G401.6 (cell line): ENCODE results near the gene NACC1.

Experiments
- FAIRE-seq: peaks from 2 replicates; lab custom pipeline; 2012; peaks lifted over from hg19 to GRCh38; lab: Jason Lieb, UNC

Gene NACC1

DNA sequence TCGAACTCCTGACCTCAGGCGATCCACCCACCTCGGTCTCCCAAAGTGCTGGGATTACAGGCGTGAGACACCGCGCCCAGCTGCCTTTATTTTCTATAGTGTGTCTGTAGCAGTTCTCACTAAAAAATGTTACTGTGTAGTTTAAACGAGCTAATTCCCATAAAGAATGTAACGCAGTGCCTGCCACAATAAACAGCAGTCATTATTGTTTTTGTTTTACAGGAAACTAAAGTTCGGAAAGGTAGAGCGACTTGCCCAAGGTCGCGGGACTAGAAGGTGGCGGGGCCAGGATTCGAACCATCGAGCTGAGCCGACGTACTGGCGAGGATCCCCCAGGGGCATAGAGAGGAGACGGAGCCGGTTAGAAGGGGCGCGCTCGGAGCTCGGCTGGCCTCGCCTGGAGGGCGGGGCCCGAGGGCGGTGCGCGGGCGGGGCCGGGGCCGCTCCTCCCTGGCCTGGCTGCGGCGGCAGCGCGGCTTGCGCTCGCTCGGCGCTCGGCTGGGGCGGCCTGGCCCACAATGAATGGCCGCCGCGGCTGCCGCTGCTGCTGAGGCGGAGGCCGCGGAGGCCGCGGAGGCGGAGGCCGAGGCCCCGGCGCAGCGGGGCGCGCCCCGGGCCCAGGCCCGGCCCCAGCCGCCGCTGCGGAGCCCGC, at the start of gene NACC1:
Gene NACC1, plus strand, starts transcription at position 493 of the 652 bp plus-strand sequence. CDS start 16,944 bp downstream, outside the sequence.
- no peak for FAIRE-seq

DNA sequence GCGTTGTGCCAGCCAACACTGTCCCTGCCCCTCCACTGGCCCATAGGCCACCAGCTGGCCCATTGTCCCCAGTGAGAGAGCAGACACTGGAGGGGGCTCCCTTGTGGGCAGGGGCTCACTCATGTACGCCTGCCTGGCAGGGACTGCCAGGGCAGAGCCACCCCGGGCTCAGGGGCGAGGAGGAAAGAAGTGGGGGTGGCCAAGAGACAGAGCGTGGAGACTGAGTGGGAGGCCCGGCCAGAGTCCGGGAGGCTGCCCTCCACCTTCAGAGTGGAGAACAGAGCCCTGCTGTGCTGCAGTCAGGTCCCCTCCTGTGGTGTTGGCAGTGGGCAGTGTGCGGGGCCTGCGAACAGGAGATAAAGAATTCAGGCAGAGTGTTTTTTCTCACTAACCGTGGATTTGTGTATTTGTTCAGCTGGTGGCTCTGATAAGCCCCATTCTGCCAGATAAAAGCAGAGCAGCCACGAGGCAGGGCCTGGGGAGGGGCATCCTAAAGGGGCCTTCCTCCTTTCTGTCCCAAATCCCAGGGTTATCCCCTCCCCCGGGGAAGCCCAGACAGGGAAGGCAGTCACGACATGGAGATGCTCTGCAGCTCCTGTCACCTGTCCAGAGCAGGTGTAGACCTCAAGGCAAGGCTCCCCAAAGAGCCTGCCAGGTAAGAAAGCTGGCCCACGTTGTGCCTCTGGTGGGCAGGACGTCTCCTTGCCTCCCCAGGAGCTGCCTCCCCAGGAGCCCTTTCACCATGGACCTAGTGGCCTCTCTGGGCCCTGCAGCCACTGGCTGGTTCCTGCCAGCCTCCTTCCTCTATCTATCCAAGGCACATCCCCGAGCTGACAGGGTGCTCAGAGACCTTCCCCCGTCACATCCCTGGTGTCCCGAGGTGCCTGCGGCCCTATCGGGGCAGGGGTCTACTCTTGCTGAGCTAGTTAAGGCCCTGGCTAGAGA, 48.4 kb upstream of the NACC1 start:
- FAIRE-seq: no peak

DNA sequence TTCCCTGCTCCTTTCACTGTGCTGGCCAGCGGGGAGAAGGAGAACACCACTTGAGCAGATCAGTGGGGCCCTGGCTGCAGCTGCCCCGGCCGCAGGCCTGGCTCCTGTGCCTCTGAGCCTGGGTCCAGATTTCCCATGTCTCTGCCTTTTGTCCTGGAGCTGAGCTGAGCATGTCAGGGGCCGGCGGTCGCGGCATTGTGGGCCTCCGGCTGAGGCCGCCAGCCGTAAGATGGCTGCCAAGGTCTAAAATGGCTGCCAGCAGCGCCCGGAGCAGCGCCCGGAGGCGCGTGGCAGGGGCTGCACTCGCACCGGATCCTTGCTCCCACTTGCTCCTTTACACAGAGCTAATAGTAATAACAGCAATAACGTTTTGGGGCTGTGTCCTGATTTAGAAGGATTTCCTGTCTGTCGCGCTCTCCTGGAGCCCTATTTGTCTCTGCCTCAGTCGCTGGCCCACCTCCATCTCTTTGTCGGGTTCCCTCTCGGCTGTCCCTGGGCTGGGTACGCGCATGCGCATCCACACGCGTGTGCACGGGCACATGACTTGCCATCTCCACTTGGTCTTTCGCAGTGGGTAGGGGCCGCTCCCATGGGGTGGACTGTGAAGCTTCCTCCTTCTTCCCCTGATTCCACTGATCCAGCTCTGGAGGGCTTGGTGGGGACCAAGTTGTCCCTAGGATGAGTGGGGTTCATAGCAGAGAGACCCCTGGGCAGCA, 47.5 kb upstream of the NACC1 start:
- no peak for FAIRE-seq

DNA sequence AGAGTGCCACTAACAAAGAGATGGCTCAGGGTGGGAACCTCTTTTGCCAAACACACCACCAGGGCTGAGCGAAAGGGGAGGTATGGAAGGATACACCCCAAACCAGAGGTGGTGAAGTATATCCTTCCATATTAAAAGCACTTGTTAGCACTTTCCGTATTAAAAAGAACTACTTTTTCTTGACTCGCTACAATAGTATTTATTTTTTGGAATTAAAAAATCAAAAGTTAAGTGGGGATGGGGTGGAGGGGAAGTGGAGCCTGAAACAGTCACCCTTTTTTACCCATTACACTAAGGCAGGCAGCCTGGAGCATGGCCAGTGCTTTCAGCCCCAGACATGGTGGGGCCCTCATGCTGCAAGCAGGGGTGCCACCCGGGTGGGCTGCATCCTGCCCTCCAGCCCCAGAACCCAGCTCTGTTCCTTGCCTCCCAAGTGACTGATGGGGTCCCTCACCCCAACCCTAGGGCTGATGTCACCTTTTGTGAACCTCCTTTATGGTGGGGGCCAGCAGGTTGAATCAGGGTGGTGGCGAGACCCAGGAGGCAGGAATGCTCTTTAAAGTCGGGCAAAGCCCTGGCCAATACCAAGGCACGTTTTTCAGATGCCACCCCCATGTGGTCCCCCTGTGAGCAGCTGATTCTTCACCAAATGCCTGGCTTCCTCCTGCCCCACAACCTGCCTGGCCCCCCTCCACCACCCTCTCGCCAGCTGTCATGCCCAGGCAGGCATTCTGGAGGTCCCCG, 46.4 kb upstream of the NACC1 start:
- FAIRE-seq: no peak

DNA sequence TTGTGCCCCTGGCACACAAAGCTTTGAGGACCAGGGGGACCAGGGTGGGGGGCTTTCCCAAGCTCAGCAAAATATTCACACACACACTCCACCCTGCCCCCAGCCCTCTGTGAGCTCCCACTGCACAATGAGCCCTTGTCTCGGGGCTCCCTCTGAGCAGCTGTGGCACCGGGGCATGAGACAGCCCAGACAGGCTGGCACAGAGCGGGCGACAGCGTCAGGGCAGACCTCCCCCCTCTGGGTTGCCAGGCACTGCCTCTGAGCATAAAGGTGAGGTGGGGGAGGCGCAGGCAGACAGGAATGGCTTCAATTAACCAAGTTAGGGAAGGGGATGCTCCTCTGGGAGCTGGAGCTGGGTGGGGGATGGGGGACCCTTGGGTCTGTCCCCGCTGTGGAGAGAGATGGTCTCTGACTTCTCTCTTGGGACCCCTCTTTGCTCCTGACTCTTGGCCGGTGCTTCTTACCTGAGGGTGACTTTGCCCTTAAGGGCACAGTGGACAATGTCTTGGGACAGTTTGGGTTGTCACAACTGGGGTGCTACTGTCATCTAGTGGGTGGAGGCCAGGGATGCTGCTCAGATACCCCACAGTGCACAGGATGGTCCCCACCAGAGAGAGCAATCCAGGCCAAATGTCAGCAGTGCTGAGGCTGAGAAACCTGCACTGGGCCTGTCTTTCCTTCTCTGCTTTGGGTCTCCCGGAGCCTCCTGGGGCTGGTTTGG, 45.7 kb upstream of the NACC1 start:
- no peak for FAIRE-seq

DNA sequence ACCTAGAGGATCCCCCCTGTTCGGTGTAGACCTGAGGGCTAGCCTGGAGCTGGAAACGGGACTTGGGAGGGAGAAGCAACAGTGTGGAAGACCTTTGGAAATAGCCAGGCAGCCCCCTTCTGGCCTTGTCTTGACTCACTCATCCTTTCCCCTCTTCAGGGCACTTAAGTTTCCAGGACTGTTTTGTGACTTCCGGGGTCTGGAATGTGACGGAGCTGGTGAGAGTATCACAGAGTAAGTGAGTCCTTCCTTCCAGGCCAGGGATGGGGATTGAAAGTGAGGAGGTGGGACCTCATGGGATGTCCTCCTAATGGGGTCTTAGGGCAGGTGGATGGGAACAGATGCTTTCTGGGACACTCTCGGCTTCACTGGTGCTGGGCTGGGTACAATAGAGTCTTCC, 44.8 kb upstream of the NACC1 start:
- FAIRE-seq: no peak

DNA sequence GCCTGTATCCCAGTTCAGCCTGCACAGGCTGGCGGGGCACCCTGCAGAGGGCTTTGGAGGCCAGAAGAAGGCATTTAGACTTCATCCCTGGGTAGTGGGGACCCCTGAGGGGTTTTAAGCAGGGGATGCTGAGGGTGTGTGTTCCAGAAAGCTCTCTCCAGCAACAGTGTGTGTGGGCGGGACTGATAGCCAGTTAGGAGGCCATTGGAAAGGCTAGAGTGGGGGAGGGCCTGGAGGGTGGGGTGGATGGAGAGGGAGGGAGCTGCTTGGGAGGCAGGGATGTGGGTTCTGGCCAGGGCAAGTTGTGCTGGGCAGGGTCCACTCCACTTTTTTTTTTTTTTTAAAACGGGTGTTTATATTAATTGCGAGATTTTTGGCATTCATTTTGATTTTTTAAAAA, 43.7 kb upstream of the NACC1 start:
- FAIRE-seq: no peak

DNA sequence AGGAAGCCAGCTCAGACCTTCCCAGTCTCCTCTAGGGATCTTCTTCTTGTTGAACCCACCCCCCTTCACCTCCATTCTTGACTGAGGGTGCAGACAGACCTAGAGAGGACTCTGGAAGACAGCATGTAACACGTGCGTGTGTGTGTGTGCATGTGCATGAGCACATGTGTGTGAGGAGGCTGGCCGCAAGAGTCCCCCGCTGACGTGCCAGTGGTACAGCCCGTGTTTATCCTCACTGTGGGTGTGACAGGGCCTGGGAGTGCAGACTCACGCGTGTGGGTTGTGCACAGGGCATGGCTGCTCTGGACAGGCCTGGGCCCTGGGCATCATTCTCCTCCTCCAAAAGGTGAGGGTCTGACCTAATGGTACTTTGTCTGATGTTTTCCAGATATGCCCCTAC, 41.7 kb upstream of the NACC1 start:
- no peak for FAIRE-seq

DNA sequence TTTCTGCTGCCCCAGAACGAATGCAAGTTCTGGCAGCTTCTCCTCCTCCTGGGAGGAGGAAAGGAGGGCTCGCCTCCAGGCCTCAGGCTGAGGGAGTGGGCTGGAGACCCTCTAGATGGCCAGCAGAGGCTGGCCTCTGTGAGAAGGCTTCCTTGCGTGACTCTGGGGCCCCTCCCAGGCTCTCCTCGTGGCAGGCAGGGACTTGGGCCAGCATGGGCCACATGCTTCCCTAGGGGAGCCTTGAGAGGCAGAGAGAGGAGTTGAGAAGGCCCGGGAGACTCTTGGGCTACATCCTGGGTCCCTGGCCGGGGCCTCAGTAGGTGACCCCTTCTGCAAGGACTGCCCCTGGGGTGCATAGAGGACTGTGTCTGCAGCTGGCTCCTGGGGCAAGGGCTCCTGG, 41.3 kb upstream of the NACC1 start:
- no peak for FAIRE-seq

DNA sequence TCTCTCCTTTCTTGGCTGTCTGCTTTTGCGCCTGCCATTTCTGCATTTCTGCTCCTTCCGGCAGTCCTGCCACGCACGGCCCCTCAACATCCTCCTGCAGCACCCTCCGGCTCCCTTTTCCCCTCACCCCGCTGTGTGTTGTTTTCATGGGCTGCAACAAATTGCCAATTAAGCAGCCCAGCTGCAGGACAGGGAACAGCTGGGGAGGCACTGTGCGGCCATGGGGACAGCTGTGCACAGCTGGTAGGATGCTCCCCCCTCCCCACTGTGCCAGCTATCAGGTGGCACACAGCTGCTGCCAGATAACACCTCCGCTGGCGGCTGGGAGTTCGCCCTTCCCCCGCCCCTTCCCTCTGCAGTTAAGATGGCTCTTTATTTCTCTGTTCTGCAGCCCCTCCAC, 40.8 kb upstream of the NACC1 start:
- no peak for FAIRE-seq

DNA sequence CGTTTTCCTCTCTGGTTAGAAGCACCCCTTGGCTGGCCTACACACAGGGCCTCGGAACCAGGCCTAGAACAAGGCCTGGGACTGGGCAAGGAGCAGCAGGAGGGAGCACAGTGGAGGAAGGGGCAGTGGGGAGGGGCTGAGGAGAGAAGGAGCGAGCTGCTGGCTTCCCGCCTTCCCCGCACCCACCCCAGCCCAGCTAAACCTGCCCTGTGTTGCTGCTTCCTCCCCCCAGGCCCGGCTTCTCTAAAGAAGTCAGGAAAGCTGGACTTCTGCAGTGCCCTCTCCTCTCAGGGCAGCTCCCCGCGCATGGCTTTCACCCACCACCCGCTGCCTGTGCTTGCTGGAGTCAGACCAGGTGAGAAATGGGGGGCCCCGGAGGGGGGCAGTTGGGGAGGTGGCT, 39.7 kb upstream of the NACC1 start:
- no peak for FAIRE-seq

DNA sequence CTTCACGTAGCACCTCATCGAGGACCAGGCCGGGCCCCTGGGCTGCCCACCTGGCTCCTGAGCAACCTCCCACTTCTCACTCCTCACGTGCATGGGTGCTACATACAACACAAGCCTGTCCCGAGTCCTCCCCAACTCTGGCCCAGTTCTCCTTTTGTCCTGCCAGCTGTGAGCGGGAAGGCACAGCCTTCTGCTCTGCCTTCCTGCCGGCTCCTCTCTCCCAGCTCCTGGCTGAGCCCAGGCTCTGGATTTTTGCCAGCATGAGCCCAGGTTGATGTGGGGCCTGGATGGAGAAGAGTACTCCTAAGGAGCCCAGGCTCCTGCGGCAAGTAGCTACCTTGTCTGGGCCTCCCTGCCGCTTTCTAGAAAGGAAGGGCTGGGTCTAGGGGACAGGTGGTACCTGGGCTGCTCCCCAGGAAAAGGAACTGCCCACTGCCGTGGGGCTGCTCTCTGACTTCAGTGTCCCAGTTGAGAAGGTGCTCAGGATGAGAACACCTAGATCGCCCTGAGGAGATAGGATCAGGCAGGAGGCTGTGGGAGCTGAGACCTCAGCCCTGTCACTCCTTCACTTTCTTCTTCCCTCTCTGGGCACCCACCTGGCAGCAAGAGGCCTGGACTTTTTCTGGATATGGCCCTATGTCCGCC, 39.0 kb upstream of the NACC1 start:
- FAIRE-seq: no peak

DNA sequence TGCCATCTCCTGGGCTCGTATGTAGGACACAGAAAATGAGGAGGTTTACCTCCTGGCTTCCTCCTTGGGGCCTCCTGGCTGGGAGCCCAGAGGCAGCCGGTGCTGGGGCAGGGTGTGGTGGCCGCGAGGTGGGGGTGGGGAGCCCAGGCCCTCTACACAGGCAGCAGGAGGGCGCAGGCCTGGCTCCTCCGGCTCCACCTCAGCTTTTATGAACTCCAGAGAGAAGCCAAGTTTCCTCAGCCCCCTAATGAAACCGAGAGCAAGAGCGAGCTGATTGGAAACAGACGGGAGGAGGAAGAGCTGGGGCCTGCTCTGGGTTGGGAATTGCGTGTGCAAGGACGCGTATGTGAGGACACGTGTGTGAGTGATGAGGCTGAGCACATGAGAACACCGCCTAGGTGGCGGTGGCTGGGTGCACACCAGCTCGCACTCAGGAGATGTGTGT, 38.5 kb upstream of the NACC1 start:
- FAIRE-seq: no peak

DNA sequence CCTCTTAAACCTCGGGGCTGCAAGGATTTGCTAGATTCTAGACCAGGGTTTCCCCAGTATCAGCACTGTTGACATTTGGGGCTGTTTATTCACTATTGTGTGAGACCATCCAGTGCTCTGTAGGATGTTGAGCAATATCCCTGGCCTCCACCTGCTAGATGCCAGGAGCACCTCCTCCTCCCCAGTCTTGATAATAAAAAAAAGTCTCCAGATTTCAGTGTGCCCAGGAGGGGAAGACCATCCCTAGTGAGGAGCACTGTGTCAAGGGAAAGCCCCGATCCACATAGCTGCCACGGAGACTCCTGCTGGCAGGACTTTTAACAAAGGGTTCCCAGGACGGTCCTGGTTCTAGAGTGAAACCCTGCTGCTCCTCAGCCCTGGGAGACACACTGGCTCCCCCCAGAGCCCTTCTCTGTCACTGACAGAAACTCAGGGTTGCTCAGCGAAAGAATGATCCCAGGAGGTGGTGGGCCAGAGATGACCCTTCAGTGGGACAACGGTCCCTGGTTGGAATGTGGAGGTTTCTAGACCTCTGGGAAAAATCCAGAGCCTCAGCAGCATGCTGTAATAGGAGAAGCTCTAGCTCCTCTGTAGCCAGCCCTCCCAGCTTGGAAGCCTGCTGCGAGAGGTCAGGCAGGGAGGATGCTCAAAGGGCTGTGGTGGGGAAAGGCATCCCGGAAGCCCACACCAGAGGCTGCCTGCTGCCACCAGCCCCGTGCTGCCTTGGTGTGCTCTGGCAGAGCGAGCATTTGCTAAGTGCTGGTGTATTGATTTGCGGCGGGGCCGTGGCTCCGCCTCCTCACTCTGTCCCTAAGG, 35.7 kb upstream of the NACC1 start:
- FAIRE-seq: no peak

DNA sequence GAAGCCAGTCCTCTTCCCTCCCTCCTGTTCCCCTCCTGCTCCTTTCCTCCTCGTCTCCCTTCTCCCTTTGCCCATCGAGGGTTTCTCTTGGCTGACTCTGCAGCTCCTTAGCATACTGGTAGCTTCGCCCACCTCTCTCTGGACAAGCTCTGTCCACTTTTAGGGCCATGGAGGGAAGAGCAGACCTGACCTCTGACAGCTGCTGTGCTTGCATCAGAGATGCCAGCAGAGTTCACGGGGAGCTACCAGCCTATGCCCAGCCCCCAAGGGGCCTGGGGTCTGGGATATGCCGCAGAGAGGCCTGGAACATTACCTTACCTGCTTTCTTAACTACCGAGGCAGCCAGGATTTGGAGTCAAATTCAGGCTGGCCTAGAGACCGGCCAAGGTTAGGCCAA, 35.1 kb upstream of the NACC1 start:
- FAIRE-seq: no peak

DNA sequence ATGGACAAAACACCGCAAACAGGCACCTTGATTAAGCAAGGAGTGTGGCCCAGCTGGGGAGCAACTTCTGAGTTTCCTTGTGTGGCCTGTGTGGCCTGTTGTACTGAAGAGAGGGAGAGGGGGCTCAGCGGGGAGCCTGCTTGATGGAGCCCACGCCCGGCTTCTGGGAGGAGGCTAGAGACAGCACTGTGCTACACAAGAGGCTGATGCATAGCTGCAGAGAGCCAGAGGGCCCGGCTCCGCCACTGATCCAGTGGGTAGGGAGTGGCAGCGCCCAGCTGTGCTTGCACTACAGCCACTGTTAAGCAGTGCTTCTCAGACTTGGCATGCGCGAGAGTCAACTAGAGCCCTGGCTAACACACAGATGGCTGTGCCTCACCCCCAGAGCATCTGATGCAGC, 34.4 kb upstream of the NACC1 start:
- no peak for FAIRE-seq

DNA sequence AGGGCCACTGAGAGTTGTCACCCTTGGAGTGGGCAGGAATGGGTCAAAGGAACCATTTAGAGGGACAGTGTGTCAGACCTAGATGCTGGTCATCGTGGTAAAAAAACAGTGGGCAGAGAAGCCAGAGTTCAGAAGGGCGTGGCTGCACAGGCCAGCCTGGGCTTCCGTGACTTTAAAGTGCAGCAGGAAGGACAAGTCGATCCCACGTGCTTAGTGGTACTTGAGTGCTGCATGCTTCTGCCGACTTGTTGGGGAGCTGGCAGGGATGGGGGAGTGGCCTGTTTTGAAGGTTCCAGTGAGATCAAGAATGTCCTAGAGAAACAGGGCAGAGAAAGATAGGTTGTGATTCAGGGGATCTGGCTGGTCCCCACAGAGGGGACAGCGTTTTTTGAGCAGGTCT, 32.4 kb upstream of the NACC1 start:
- no peak for FAIRE-seq

DNA sequence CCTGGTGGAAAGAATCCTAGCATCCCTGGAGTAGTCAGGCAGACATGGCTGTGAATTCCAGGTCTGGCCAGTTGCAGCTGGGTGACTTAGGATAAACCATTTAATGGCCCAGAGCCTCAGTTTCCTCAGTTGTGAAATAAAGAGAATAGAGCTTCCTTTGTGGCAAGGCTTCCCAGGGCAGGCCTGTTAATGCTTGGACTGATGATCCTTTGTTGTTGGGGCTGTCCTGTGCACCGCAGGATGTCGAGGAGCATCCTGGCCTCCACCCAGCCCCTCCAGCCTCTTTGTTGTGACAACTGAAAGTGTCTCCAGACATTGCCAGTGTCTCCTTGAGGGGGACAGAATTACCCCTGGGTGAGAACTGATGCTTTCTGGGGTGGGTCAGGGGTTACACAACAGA, 31.7 kb upstream of the NACC1 start:
- FAIRE-seq: no peak

DNA sequence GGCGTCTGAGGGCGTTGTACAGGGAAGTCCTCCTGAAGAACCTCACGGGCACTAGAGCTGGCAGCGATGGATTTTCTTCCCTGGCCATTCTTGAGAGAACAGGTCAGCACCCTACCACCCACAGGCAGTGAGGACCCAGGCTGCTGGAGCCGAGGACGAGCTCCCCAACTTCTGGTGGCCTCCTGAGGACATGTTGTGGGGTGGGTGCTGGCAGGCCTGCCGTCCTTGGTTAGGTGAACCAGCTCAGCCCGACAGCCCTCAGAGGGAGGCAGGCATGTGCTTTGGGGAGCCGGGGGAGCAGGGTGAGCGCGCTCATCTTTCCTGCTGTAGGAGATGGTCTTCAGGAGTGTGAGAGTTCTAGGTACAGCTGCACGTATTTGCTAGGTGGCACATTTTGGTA, 30.8 kb upstream of the NACC1 start:
- no peak for FAIRE-seq
